GM19463 (cell line): ENCODE results near the gene CSTA.

ENCODE experiments used
- ATAC-seq: cut with Tn5 transposase; IDR thresholded peaks from one replicate; pipeline ENCODE4 v1.9.1; 2021; ENCODE audit warnings: mild to moderate bottlenecking, moderate library complexity; ENCODE audit not compliant: unreplicated experiment

The CSTA gene

DNA sequence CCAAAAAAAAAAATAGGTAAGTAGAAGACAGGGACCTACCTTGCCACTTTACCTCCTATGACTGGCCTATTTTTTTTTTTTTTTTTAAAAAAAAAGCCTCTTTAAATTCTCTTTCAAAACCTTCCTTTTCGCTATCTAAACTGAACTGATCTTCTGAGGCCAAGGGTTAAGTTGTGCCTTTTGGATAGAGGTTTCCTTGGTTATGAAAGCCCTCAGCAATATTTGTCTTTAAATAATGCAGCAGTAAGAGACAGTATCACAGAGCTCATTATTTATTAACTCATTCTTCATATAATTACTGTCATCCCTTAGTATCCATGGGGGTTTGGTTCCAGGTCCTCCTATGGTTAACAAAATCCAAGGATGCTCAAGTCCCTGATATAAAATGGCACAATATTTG, 49.0 kb downstream of the CSTA start:
- ATAC-seq = no peak

DNA sequence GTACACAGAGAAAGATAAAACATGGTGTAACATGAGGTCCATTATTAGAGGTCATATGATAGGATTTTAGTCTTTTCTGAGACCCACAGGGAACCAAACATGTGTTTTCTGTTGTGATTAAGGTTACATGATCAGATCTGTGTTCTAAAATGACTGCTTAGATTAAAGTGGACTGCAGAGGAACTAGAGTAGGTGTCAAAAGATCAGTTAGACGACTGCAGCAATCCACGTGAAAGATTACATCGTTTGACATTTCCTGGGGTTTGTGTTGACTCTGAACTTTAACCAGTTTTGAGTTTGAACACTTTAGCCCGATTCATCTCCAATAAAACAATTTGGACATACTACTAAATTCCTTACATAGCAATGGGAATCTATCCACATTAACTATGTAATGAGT, 52.9 kb downstream of the CSTA start:
- no peak for ATAC-seq

DNA sequence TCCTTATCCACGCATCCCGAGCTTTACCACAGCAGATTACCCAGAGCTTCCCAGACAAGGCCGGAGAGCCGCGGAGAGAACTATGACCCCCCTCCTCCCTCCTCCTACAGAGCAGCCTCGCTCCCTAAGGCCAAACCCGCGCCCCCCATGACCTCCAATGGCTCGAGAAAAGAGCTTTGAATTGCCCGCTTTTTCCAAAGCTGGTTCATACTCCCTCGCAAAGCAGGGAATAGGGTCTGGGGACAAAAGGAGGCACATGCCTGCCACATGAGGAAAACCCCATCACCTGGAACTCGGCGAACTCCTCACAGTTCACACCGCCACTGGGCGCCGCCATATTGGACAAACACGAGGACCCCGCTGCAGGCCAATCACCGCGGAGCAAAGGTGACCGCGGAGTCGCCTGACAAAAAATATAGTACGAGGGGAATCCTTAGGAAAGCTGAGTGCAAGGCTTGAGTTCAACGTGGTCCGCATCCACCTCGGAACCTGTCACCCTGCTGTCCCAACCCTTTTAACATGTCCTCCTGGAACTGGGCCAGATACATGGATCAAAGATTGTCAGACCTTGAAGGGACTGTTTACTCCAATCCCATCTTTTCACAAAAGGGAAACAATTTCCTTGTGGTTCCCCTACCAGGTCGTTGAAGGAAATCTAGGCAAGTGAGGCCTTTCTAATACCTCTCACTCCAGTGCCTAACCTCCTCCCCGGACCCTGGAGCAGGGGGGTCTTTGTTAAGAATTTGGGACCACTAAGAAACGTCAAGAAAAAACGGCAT, 58.0 kb downstream of the CSTA start, which contains the start of gene MIX23:
MIX23 (minus strand) TSS at position 344 of the 779 bp plus-strand sequence; CDS start at position 337, 7 bp downstream.
- ATAC-seq = peak; percentile 31

DNA sequence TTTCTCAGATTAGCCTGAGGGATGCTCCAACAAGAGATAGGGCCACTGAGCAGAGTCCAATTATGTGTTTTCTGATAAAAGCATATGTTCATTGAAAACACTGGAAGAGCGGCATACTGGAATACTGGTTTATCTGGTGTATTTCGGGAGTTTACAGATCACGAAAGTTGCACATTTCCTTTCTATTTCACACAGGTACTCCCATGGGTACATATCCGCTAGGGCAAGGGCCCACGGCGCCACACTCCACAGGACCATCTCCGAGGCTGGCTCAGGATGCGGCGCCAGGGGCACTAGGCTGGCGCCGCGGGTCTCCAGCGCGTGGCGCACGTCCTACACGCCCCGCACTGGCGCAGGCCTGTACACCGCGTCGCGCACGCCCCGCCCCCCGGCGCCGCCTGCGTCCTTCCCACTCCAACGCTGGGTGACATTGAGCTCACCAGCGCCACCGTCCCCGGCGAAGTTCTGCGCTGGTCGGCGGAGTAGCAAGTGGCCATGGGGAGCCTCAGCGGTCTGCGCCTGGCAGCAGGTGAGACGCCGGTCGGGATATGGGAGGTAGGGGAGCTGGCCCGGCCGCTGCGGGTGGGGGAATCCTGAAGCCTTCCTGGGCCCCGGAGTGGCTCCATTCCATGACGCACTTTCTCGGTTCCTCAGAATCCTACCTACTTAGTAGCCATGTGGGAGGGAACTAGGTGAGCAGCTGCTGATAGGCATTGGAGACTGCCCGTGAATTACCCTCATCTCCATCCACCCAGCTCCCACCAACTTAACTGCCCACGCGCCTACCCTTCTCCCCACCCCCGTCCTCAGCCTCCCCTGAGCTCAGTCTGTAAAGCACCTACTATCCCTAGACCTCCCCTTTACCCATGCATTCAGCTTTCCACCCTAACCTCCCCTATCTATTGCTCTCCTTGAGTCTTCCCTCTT, 59.0 kb downstream of the CSTA start, which contains the start of gene FAM162A:
FAM162A (plus strand) TSS at position 412 of the 927 bp plus-strand sequence; CDS start at position 496, 84 bp downstream.
- peak; percentile 91 for ATAC-seq

DNA sequence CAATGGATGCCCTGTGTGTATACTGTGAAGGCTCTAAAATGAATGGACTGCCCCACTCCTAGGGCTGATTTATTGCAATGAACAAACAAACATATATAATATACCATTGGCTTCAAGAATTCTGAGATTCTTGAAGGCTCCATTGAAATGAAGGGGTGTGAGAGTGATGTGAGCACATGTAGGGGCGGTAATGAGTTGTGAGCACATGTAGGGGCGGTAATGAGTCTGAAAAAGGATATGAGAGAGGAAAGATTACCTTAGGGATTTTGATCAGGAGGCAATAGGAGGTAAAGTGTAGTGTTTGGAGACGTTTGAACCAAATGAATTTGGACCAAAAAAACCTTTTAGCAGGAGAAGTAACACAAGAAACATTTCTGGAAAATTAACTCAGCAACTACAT, 62.7 kb downstream of the CSTA start:
- ATAC-seq = no peak

DNA sequence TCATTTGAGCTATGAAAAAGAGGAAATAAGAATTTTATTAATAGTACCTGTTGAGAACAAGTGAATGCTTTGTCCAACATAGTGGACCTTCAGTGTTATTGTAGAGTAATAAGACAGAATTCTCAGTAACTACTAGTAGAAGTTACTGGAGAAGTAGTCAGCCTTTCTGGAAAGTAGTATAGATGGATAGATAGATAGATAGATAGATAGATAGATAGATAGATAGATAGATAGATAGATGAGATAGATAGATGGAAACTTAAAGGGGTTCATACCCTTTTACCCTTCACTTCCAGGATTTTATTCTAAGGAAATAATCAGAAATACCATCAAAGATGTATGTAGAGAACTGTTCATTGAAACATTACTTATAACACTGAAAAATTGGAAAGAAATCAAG, 64.1 kb downstream of the CSTA start:
- ATAC-seq = no peak

DNA sequence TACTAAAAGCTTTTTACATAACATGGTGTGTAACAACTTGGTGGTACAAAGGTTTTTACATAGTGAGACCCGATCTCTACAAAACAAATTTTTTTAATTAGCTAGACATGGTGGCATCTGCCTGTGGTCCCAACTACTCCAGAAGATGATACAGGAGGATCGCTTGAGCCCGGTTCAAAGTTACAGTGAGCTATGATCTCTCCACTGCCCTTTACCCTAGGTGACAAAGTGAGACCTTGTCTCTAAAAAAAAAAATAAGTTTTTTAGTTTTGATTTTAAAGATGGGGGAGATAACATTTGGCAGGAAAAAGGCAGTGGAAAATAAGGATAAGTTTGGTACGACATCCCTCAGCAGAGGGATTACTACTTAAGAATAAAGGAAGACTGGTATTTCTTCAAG, 64.8 kb downstream of the CSTA start:
- ATAC-seq = no peak

DNA sequence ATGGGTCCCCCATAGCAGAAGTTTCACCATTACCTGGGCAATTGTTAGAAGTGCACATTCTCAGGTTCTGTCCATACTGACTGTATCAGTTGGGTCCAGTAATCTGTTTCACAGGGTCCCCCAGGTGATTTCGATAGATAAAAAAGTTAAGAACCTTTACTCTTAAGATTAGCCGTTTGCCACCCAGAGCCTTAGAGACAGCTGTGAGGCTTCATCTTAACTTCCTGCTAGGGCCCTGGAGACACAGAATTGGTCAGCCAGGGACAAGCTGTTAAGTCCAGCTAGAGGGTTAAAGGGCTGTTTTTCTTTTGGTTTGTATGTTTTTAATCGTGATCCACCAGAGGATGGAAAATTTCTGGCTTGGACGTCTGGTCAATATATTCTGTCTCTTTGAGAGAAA, 65.6 kb downstream of the CSTA start:
- no peak for ATAC-seq
